NCI-H2029 treated with DMSO at 0.1 percent for 48 hours (cell line): ENCODE results near the gene PDE10A.

Source experiments
- DNase-seq: peaks from one replicate; lab custom pipeline; 2025; lab: John Stamatoyannopoulos, UW

Gene PDE10A

DNA sequence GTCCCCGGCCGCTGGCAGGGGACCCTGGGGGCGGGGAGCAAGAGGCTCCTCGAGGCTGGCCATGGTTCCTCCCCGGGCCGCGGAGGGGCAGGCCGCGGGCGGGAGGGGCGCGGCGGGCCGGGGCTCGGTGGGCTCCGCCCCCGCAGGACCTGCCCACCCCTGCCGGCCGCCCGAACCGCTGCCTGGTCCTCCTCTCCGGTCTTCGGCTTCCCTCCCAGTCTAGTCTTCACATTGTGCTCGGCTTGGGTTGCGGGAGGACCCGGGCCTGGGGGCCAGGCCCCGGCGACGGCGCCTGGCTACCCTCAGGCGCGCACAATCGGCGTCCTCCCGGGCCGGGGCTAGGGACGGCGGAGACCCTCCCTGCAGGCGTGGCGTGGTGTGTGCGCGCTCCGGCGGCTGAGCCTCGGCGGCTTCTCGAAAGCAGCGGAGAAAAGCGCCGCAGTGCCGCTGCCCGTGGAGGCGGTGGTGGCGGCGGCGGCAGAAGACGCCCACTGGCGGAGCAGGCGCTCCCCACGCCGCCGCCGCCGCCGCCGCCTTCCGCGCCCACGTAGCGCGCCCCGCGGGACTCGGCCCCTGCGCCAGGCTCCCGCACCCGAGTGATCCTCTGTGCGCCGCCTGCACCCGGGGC lies at the start of gene PDE10A:
PDE10A (minus strand) TSS at position 493 of the 628 bp plus-strand sequence; CDS start at position 63, 430 bp downstream.
- DNase-seq, result peak; percentile 29

DNA sequence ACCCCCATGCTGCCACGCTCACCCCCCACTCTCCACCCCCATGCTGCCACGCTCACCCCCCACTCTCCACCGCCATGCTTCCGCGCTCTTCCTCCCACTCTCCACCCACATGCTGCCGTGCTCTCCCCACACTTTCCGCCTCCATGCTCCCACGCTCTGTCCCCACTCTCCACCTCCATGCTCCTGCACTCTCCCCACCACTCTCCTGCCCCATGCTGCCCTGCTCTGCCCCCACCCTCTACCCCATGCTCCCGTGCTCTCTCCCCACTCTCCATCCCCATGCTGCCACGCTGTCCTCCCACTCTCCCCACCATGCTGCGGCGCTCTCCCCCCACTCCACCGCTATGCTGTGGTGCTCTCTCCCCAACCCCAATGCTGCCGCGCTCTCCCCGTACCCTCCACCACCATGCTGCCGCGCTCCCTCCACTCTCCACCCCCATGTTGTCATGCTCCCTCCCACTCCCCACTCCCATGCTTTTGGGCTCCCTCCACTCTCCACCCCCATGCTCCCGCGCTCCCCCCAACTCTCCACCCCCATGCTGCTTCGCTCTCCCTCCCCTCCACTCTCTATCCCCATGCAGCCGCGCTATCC lies 46.0 kb upstream of the PDE10A start:
- DNase-seq, result no peak

DNA sequence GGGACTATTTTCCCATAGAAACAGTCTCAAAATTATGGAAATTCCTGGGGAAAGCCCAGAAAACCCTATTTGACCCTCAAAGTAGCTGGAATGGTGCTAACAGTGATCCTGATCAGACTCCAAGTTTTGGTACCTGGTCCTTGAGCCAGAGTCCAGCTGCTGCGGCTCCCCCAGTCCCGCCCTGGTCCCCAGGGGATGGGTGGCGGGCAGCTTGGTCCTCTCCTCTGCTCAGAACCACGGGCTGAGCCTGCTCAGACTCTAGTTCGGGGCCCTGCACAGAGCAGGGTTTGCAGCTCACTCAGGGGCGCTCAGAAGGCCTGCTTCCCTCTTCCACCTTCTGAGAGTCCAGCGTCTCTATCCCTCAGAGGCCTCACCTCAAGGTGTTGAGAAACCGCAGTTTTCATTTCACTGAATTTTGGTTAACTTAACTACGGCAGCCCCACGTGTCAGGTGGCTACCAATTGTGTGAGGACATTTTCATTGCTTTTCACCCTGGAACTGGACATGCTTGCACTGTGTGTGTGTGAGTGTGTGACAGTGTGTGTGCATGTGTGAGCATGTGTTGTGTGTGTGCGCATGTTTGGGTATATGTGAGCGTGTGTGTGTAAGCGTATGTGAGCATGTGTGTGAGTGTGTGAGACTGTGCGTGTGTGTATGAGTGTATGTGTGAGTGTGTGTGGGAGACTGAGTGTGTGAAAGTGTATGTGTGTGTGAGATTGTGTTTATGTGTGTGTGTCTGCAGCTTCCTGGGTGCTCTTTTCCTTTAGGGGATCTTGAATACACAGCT lies 44.2 kb upstream of the PDE10A start:
- no peak for DNase-seq

DNA sequence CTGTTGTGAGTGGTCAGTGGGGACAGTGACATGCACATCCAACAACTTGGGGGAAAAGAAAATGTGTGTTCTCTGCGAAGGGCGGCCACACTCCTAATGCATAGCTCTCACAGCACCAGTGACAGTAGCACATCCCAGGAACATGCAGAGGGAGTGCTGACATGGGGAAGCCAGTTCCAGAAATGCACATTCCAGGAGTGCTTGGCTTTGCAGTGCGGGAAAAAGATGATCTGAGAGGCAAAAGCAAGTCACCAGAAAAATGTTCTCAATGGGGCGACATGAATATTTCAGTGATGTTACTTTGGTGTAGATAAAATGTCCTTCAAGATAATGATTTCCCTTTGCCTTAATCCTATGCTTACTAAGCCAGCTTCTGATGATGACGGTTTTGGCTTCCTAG lies 42.9 kb upstream of the PDE10A start:
- no peak for DNase-seq

DNA sequence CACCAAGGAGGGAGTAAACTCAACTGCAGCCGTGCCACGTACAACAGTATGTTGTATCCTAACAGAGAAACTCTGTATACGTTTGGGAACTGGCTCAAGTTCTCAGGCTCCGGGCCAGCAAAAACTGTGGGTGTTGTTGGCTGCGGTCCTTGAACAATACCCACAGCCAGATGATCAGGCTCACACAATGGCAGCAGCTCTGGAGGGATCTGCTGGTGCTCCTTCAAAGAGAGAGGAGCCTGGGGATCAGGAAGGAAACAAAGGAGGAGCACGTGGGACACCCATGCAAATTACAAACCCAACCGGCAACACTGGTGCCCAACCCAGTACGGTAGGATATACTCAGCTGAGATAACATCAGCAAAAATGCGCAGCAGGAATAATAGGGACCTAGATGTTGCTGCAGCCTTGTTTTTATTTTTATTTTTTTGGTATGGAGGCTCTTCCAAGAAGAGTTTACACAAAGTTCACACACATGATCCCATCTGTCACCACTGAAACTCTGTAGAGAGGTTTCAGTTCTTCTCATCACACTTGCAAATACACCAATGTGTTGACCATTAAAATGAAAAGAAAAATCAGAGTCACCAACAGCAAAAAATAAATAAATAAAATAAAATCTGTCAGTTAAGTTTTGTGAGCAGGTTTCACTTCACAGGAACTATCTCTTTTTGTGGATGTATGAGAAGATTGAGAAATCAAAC lies 41.2 kb upstream of the PDE10A start:
- no peak for DNase-seq

DNA sequence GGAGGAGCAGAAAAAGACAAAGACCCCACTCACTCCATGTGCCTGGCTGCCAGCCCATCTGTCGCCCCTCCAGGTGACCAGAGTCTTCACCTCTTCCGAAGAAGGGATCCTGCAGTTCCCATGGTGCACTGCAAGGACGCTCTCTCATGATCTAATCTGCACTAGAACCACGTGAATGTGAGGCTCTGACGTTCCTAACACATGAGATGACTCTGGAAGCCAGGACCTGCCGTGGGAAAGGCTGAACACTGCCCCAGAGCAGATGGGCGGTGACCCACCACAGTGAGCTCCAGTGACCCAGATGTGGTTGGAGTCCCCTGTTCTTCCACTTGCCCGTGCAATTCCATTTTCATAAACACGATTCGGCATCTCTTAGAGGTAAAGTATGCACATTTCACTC lies 39.6 kb upstream of the PDE10A start:
- no peak for DNase-seq

DNA sequence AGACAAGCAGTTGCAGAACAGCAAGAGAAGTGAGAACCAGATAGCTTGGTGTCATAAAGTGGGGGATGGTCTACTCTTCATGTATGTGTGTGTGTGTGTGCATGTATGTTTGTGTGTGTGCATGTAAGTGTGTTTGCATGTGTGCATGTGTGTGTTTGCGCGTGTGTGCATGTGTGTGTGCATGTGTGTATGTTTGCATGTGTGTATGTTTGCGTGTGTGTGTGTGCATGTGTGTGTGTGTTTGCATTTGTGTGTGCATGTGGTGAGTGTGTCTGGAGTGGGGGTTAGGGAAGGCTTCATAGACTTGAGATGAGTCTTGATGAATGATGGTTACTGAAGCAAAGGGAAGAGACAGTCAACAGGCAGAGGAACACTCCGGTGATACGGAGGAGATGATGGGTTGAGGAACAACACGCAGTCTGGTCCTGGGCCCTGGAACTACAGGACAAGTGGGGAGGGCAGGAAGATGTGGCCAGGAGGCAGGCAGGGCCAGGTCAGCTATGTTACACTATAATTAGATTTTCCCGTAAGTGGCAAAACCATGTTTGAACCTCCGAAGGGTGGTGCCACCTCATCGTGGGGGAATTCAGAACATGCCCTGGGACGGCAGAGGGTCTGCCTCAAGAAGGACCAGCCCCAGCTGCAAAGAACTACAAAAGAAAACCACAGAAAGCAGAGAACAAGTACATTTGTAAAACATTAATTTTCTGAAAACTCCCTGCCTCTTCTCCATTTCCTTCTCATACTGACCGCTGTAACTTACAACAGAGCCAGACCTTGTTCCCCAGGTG lies 38.7 kb upstream of the PDE10A start:
- DNase-seq, result no peak

DNA sequence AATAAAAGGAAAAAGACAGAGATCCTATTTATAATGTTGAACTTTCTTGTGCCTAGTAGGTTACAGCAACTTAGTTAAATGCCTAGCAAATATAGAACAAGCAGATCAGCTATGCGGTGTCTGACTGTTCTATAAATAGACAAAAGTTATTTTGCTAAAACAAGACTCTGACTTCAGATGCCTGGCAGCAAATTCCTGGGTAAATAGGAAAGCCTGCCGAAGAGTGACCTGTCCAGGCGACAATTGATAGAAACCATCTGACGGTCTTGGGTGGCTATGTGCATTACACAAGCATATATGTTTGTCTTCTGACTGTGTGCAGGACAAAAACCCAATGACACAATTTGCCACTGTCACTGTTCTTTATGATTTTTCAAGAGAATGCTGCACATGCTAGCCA lies 38.0 kb upstream of the PDE10A start:
- no peak for DNase-seq

DNA sequence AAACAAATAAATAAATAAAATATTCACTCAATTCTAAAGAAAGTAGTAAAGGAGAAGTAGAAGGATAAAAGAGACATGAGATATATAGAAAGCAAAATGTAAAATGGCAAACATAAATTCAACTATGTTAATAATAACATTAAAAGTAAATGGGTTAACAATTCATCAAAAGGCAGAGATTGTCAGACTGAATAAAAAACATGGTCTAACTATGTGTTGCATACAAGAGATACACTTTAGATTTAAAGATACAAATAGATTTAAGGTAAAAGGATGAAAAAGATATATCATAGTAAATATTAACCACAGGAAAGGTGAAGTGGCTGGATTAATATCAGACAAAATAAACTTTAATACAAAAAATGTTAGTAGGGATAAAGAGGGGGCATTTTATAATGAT lies 35.8 kb upstream of the PDE10A start:
- DNase-seq, result no peak

DNA sequence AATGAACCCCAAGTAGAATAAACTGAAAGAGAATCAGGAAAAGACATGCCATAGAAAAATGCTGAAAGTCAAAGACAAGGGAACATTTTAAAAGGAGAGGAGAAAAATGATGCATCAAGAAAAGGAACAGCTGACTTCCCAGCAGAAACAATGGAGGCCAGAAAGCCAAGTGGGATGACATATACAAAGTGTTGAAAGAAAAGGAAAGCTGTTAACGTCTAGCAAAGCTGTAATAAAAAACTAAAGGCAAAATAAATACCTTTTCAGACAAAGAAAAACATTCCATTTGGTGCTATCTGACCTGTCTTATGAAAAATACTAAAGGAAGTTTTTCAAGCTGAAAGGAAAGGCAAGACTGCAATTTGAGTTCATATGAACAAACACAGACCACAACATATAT lies 34.1 kb upstream of the PDE10A start:
- DNase-seq, result no peak

DNA sequence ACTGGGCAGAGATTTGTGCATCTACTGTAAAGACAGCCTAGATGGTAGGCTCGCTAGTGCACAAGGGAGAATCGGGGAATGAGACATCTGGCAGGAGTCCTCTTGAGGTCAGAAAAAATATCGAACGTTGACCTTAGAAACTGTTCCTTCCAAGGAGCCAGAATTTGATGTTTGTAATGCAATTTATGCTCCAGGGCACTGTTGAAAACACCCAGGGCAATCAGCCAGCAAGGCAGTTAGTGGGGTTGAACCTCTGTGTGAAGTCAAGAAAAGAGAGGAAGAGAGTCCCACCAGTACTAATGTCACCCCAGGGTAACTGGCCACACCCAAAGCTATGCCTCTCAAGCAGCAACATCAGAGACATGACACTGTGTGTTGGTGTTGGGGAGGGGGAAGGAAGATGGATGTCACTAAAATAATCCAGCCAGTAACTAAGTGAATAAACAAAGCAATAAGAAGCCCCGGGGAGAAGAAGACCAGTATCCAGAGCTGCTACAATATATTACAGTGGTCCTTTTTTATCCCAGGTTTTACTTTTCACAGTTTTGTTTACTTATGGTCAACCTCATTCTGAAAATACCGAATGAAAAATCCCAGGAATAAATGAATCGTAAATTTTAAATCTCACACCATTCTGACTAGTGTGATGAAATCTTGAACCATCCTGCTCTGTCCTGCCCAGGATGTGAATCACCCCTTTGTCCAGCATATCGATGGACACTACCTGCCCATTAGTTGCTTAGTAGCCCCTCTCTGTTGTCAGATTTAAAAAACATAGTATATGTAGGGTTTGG lies 32.9 kb upstream of the PDE10A start:
- DNase-seq, result no peak

DNA sequence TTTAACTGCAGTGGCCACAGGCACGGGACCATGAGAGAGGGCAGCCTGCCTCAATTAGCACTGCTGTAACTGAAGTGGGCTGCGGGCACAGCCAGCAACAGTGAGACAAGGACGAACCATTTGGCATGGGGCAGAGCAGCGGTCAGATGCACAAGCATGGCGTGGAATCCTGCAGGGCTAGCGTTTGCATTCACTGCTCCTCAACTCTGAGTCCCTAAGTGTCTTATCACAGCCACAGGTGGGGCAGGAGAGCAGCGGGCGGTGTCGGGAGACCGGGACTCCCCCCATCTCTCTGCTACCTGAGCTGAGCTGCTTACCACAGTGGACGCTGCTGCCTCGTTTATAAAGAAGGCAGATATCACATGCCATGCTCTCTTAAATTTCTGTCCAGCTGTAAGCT lies 31.3 kb upstream of the PDE10A start:
- DNase-seq, result no peak

DNA sequence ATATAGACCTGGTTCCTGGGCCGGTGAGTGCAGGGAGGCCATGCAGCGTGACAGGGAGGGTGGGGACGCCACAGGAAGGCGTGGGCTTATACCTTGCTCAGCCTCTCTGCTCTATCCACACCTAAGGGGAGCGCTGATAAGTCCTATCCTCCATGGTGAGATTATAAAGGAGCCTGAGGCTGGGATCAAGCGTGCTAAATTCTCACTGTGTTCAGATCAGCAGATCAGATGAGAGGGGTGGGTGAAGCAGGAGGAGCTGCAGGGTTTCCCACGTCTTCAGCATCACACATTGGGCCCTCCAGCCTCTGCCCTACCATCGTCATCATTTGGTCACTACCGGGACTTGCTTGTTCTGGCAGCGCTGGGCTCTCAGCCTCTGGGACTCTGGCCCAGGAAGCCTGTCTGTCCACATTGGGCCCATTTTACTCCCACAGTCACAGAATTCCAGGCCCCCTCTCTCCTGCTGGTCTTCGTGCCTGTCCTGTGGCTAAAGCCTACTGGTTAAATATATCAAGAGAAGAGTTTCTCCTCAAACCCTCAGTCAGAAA lies 29.1 kb upstream of the PDE10A start:
- DNase-seq, result no peak

DNA sequence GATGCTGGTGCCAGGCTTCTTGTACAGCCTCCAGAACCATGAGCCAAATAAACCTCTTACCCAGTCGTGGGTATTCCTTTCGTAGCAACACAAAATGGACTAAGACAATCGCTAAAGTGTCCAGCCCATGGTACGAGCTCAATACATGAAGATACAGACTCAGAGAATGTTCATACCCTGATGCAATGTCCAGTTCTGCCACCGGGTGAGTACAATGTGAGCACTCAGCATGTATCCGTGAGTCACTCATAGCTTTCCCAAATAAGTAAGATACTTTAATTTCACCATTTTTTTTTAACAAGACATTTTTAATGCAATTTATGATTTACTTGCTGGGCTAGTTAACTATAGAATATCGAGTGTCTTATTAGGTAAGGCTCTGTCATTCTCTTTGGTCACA lies 26.7 kb upstream of the PDE10A start:
- no peak for DNase-seq

DNA sequence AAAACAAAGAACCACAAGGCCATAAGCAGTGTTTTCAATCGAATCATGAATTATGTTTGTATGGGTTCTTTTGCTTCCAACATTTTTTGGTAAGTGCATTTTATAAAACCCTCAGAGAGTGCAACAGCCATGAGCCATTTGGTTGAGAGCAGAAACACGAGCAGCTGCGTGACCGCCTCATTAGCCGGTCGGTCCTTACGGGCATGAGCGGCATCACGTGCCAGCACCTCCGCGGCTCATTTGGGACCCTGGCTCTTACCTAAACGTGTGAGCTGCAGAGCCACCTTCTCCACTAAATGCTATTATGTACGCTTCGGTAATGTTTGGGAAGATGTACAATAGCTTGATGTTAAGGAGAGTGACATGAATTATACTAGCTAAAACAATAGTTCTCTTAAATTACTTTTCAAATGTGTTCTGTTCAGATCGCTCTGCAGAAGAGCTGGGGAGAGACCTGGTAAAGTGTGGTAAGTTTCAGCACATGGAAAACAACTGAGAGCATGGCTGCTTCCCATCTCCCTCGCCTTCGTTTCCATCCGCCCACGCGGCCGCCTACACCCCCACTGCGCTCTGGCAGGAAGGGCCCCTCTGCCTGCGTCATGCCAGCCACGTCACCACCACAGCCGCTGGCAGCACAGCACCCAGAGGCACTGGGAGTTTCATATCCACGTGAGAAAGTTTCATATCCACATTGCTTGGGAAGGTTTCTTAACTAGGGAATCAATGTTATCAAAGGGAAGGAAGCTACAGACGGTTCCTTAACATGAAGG lies 23.7 kb upstream of the PDE10A start:
- DNase-seq, result no peak

DNA sequence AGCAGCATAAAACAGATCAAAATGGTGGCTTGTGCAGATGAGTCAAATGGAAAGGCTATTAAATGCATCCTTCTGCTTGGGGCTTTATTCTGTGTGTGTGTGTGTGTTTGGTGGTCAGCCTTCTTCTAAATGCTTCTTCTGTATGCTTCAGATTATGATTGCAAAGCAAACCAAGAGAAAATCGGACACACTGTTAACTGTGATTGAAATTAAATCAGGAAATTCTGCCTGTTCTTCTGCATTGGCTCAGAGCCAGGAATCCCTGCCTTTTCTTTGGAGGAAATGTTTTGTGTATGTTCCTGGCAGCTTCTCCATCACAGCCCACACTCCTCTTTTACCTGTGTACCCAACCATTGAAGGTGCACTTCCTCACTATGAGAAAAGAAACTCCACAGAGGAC lies 22.3 kb upstream of the PDE10A start:
- DNase-seq, result peak; percentile 53

DNA sequence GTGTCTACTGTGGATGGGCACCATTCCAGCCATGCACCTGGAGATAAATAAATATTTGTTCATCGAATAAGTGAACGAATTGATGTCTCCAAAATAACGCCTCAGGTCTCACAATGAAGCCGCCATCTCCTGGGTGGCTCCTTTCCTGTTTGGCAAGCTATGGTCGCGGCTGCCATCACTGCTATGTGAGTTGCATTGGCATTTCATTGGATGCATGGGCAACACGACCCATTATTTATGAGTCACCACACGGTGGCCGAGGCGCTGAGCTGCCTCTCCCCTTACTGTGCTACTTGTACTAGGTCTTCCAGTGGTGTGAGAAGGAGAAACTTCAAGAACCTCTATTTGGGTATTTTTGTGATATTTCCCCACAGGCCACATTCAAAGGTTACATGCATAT lies 21.3 kb upstream of the PDE10A start:
- DNase-seq, result peak; percentile 62

DNA sequence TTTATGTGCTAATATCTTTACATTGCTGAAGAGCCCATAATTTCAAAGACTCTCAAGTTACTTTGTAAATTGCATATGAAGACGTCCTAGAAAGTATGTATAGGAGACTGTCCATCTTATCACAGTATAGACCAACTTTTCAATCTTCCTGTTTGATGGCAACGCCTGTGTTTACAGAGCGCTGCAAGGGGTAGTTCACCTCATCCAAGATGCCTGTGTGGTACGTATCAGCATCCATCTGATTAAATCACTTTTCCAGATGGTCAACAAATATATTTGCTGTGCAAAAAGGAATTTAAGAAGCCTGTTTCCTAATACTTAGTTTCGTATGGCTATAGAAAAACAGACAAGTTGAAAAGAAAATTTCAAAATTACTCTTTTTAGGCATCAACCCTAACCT lies 17.9 kb upstream of the PDE10A start:
- DNase-seq, result no peak

DNA sequence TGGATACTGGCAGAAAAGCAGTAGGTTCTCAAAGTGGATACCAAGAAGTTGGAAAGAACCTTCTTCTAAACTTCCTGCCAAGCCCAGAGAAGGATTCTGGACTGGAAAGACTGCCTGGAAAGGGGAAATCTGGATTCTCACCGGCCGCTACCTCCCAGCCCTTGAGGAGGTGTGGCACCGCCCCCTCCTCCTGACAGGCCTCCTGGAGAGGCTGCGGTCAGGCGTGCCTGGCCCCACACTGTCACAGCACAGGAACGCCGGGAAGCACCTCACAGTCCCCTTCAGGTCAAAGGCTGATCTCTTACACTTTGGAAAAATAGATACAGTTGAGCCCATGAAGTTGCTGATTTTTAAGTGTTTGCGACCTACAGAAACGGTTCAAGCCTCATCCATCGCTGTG lies 16.3 kb upstream of the PDE10A start:
- no peak for DNase-seq

DNA sequence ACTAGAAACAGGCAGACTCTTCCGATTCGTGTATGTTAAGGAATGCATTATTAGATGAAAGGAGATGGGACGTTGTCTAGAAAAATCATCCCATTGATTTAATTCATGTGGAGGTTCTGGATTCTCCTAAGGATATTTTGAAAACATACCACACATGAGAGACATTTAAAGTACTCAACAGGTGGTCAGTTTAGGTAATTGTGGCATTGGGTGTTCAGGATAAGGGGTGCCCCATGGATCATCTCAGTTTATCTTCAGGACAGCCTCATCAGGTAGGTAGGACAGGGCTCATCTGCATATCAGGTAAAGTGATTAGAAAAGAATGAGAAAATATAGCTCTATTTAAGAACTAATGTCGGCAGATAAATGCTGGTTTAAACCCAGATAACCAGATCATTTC lies 15.9 kb upstream of the PDE10A start:
- DNase-seq, result no peak
